CD4-positive, alpha-beta memory T cell (primary cell): Measurements from ENCODE around the gene PDZD11. TPM values are rescaled to one million over a fixed set of nuclear protein-coding genes. Genes with fewer than 3 reads are reported as not detected.
"Not testable (repeated sequence)": the region's sequence is repeated elsewhere in the genome, so short reads cannot be mapped to it uniquely, and the experiment has no call there.

ENCODE experiments used
- CTCF ChIA-PET: fragments of 350-600 bp; sonication (Branson Sonifier 250); formaldehyde crosslinking; loops from one replicate; lab custom pipeline; 2021; ENCODE audit warnings: inconsistent platforms; ENCODE audit not compliant: partially characterized antibody; lab: Charles Lee
- POLR2A ChIA-PET: fragments of 350-600 bp; sonication (Branson Sonifier 250); formaldehyde crosslinking; loops from one replicate; lab custom pipeline; 2021; ENCODE audit not compliant: partially characterized antibody; lab: Charles Lee
- DNase-seq, 5 donors: peaks; one replicate each; pipeline versions ENCODE4 v3.0.0 to v3.0.0-alpha.2; 2020 to 2022; ENCODE audit warnings: mixed read lengths in 1 of 5
- H3K27ac ChIP-seq: one replicate; pipeline ENCODE4 v1.7.0; 2013; ENCODE audit warnings: low read depth, low read length
- H3K27me3 ChIP-seq: 2 replicates; pipeline ENCODE4 v1.7.0; 2013; ENCODE audit warnings: mild to moderate bottlenecking, low read length, moderate library complexity; ENCODE audit not compliant: insufficient read depth
- H3K36me3 ChIP-seq: 2 replicates; pipeline ENCODE4 v1.7.0; 2013; ENCODE audit warnings: mild to moderate bottlenecking, low read length, moderate library complexity; ENCODE audit not compliant: insufficient read depth
- H3K4me1 ChIP-seq: 2 replicates; pipeline ENCODE4 v1.7.0; 2013; ENCODE audit warnings: mild to moderate bottlenecking, low read length, moderate library complexity; ENCODE audit not compliant: insufficient read depth
- H3K4me3 ChIP-seq, 2 donors: one replicate each; pipeline ENCODE4 v1.7.0; 2013; ENCODE audit warnings: low read length in 2 of 2, mild to moderate bottlenecking in 1 of 2
- H3K9me3 ChIP-seq, 2 donors: one replicate each; pipeline ENCODE4 v1.7.0; 2013; ENCODE audit warnings: low read length in 2 of 2, control low read depth in 1 of 2; ENCODE audit not compliant: control insufficient read depth in 1 of 2
- H3K27ac Mint-ChIP-seq, 7 donors: one replicate each; pipeline ENCODE4 v1.8.0; 2020 to 2021; ENCODE audit warnings: mixed read lengths in 7 of 7, mild to moderate bottlenecking in 6 of 7, inconsistent platforms in 3 of 7, moderate library complexity in 3 of 7
- H3K27me3 Mint-ChIP-seq, 2 donors: one replicate each; pipeline ENCODE4 v1.8.0; 2020 to 2021; ENCODE audit warnings: mixed read lengths in 2 of 2
- H3K36me3 Mint-ChIP-seq, 2 donors: one replicate each; pipeline ENCODE4 v1.8.0; 2020 to 2021; ENCODE audit warnings: mixed read lengths in 2 of 2, inconsistent platforms in 1 of 2, mild to moderate bottlenecking in 1 of 2
- H3K4me1 Mint-ChIP-seq, 4 donors: one replicate each; pipeline ENCODE4 v1.8.0; 2020 to 2021; ENCODE audit warnings: mixed read lengths in 4 of 4, mild to moderate bottlenecking in 1 of 4
- H3K4me3 Mint-ChIP-seq, 8 donors: one replicate each; pipeline ENCODE4 v1.8.0; 2020 to 2021; ENCODE audit warnings: mixed read lengths in 8 of 8, mild to moderate bottlenecking in 7 of 8, moderate library complexity in 6 of 8, inconsistent platforms in 3 of 8
- H3K9me3 Mint-ChIP-seq, 8 donors: one replicate each; pipeline ENCODE4 v1.8.0; 2020 to 2021; ENCODE audit warnings: mixed read lengths in 8 of 8, mild to moderate bottlenecking in 5 of 8, inconsistent platforms in 3 of 8, moderate library complexity in 1 of 8
- intact Hi-C: fragments of 100-400 bp; cut with micrococcal nuclease; formaldehyde crosslinking; loops from one replicate; pipeline ENCODE4 v1.15.1; 2023
- polyA plus RNA-seq, 2 donors: library from polyadenylated mRNA; unstranded; fragments of 300-500 nt; fragmentation: Illumina TruSeq; gene quantifications; one replicate each; pipeline ENCODE4 v1.2.3, GENCODE V29; 2021
- total RNA-seq, 2 experiments: library from RNA; stranded (reverse); gene quantifications; one replicate each; pipeline ENCODE4 v1.2.3, GENCODE V29; 2021

Gene PDZD11
- total and polyA plus RNA-seq, 4 experiments from 2014 or later: 12.7 to 52.3 (median 25.9) TPM

DNA sequence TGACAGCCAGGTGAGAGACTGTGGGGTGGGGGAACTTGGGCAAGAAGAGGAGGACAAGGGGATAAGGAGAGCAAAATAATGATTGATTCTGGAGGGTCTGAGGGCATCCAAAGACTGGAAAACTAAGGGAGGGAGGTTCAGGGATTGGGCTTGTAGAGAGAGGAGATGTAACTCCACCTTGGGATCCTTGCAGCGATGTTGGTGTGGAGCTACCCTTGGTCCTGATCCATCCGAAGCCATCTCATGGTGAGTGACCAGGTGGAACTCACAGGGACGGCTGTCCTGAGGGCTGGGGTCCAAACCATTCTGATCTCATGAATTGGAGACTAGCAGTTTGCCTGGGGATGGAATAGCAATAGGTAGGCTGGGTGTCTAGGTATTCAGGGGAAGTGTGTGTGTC lies 9.2 kb downstream of the PDZD11 start:
- Histone ChIP-seq H3K4me3 (no peak overlapping the region), H3K27ac (no peak overlapping the region), H3K36me3 (no peaks in the 10 kb centered on the region), H3K9me3 (no peaks in the 10 kb centered on the region), H3K27me3 (no peaks in the 10 kb centered on the region), H3K4me1 (no peaks in the 10 kb centered on the region)
- H3K36me3 Mint-ChIP-seq: peaks cover 13 to 18% of the 10 kb centered on the region in 2 donors
- peaks cover 0 to 1% (median 0%) of the 10 kb centered on the region in 8 donors for H3K9me3 Mint-ChIP-seq
- ChIA-PET CTCF (no interaction called here), POLR2A (no interaction called here)
- no peaks in the 10 kb centered on the region for H3K27me3 Mint-ChIP-seq
- no peaks in the 10 kb centered on the region for H3K4me1 Mint-ChIP-seq
- no peak overlapping the region for H3K4me3 Mint-ChIP-seq
- no peak overlapping the region for H3K27ac Mint-ChIP-seq
- intact Hi-C loops: no loop called here
- no peak for DNase-seq

DNA sequence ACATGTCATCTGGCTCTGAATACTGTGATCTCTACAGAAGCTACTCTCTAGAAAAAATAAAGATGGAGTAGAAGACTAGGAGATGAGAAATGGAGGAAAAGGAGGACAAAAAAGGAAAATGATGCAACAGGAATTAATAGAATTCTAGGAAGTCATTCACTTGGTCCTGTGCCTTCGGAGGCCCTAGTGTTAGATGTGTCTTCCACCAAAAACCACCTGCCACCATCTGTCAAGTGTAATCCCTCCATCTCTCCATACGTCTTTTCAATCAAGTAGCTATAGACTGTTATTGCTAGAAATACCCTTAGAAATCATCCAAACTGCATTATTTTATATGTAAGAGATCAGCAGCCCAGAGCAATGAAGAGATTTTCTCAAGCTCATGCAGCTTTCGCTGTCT lies 10.6 kb downstream of the PDZD11 start:
- CTCF ChIA-PET: no interaction called here

GRCh38 chrX:70274029-70274428 lies 15.7 kb downstream of the PDZD11 start:
- H3K4me1 ChIP-seq, H3K27ac ChIP-seq, H3K36me3 Mint-ChIP-seq, intact Hi-C loops, H3K9me3 ChIP-seq, H3K4me3 ChIP-seq, H3K27ac Mint-ChIP-seq, H3K27me3 Mint-ChIP-seq, H3K27me3 ChIP-seq, H3K4me1 Mint-ChIP-seq, H3K4me3 Mint-ChIP-seq, H3K36me3 ChIP-seq, DNase-seq, POLR2A ChIA-PET, H3K9me3 Mint-ChIP-seq: not testable (repeated sequence)
- CTCF ChIA-PET: interaction anchor here (1.5 kb wide), 1 partner anchor 159 kb away, joined by 4 read pairs; no protein-coding TSS in a partner anchor

More for the DNA sequence above, 10.6 kb downstream of the PDZD11 start:
- POLR2A ChIA-PET: no interaction called here
- no peak for DNase-seq
- H3K27me3 ChIP-seq: no peaks in the 10 kb centered on the region
- no peaks in the 10 kb centered on the region for H3K36me3 ChIP-seq
- Mint-ChIP-seq H3K4me1 (no peaks in the 10 kb centered on the region), H3K36me3 (peaks cover 10 to 13% of the 10 kb centered on the region in 2 donors), H3K4me3 (no peak overlapping the region), H3K9me3 (no peaks in the 10 kb centered on the region), H3K27me3 (no peaks in the 10 kb centered on the region), H3K27ac (no peak overlapping the region)
- H3K9me3 ChIP-seq: no peaks in the 10 kb centered on the region
- H3K27ac ChIP-seq: no peak overlapping the region
- no peak overlapping the region for H3K4me3 ChIP-seq
- intact Hi-C loops: no loop called here
- no peaks in the 10 kb centered on the region for H3K4me1 ChIP-seq

DNA sequence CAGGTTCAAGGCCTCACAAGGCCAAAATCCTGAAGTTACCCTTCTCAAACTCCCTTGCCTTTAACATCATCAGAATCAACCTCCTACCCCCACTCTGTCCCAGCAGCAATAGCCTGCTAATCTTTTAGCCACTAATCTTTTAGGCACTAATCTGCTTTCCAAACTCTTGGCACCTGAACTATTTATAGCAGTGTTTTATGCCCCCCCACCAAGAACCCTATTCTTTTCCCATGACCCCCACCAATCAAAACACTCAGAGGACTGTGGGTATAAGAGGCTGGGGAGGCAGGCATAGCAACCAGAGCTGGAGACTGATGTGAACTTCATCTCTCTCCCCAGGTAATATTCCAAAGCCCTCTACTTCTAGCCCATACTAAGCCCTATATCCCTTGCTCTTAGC lies 21.7 kb downstream of the PDZD11 start, which contains the start of gene ARR3:
TSS of gene ARR3 (plus strand) at position 301 of the 400 bp plus-strand sequence. CDS start 1,052 bp downstream, outside the sequence.
- Mint-ChIP-seq H3K9me3 (no peaks in the 10 kb centered on the region), H3K4me3 (no peak within 1 kb of the TSS), H3K4me1 (no peaks in the 10 kb centered on the region), H3K36me3 (no peaks in the 10 kb centered on the region), H3K27ac (peak within 1 kb of the TSS in 1 of 7 donors; percentile 73), H3K27me3 (no peaks in the 10 kb centered on the region)
- intact Hi-C loops: no loop called here
- POLR2A ChIA-PET: no interaction called here
- no peak for DNase-seq
- Histone ChIP-seq H3K4me1 (no peaks in the 10 kb centered on the region), H3K36me3 (no peaks in the 10 kb centered on the region), H3K4me3 (no peak within 1 kb of the TSS), H3K27me3 (no peaks in the 10 kb centered on the region), H3K27ac (no peak within 1 kb of the TSS), H3K9me3 (no peaks in the 10 kb centered on the region)
- CTCF ChIA-PET: no interaction called here

DNA sequence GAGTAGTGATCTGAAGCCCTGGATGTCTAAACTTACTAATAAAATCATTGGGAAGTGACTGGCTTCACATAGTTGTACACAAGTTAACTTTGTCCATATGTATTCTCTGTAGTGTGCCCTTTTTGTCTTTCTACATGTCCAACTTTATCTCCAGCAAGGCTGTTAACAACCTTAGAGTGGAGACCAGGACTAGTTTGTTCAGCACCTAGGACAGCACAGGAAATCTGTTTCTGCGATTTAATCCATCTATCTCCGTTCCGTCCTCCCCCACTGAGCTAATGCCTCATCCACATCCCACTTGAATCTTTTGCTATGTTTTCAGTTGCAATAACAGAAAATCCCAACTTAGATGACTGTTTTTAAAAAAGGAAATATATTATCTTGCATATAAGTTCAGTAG lies 24.9 kb downstream of the PDZD11 start:
- Histone ChIP-seq H3K27ac (no peak overlapping the region), H3K9me3 (no peaks in the 10 kb centered on the region), H3K4me3 (no peak overlapping the region), H3K27me3 (no peaks in the 10 kb centered on the region), H3K36me3 (no peaks in the 10 kb centered on the region), H3K4me1 (no peaks in the 10 kb centered on the region)
- H3K9me3 Mint-ChIP-seq: peaks cover 0 to 2% (median 0%) of the 10 kb centered on the region in 8 donors
- POLR2A ChIA-PET: no interaction called here
- intact Hi-C loops: no loop called here
- H3K36me3 Mint-ChIP-seq: no peaks in the 10 kb centered on the region
- H3K4me3 Mint-ChIP-seq: no peak overlapping the region
- H3K27me3 Mint-ChIP-seq: no peaks in the 10 kb centered on the region
- H3K4me1 Mint-ChIP-seq: no peaks in the 10 kb centered on the region
- CTCF ChIA-PET: no interaction called here
- no peak overlapping the region for H3K27ac Mint-ChIP-seq
- DNase-seq: no peak

GRCh38 chrX:70262952-70263567 lies 26.7 kb downstream of the PDZD11 start:
- H3K27me3 Mint-ChIP-seq: no peaks in the 10 kb centered on the region
- H3K27ac Mint-ChIP-seq: no peak overlapping the region
- Histone ChIP-seq H3K9me3 (no peaks in the 10 kb centered on the region), H3K4me3 (no peak overlapping the region), H3K36me3 (no peaks in the 10 kb centered on the region), H3K27me3 (no peaks in the 10 kb centered on the region), H3K4me1 (no peaks in the 10 kb centered on the region), H3K27ac (no peak overlapping the region)
- H3K36me3 Mint-ChIP-seq: peaks cover 0 to 1% of the 10 kb centered on the region in 2 donors
- intact Hi-C loops: no loop called here
- peak in 2 of 5 donors; percentile 3 to 10 for DNase-seq
- ChIA-PET CTCF (no interaction called here), POLR2A (no interaction called here)
- H3K4me3 Mint-ChIP-seq: no peak overlapping the region
- H3K4me1 Mint-ChIP-seq: no peaks in the 10 kb centered on the region
- peaks cover 0 to 2% (median 0%) of the 10 kb centered on the region in 8 donors for H3K9me3 Mint-ChIP-seq

DNA sequence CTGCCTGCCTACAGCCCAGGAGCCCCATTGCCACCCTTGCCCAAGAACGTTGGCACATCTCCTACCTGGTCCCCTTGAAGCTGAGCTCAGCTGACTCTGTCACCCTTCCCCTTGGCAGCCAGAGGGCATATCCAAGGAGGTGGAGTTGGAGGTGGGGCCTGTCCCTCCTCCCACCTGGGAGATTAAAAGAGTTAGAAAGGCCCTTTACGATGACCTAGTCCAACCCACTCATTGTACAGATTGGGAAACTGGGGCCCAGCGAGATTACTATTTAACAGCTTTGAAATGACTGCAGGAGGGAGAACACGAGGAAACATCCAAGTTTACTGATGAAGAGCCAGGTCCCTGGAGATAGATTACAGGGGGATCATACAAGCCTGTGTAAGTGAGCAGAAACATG lies 29.6 kb downstream of the PDZD11 start, which contains the start of gene P2RY4:
TSS of gene P2RY4 (minus strand) at position 101 of the 400 bp plus-strand sequence. CDS start 580 bp downstream, outside the sequence.
- CTCF ChIA-PET: no interaction called here

More for the DNA sequence above, 29.6 kb downstream of the PDZD11 start, which contains the start of gene P2RY4:
- Mint-ChIP-seq H3K27me3 (no peaks in the 10 kb centered on the region), H3K27ac (no peak within 1 kb of the TSS), H3K4me1 (no peaks in the 10 kb centered on the region), H3K9me3 (peaks cover 0 to 2% (median 0%) of the 10 kb centered on the region in 8 donors), H3K4me3 (no peak within 1 kb of the TSS), H3K36me3 (peaks cover 0 to 1% of the 10 kb centered on the region in 2 donors)
- H3K4me1 ChIP-seq: no peaks in the 10 kb centered on the region
- no peak within 1 kb of the TSS for H3K27ac ChIP-seq
- H3K4me3 ChIP-seq: no peak within 1 kb of the TSS
- no peak for DNase-seq
- intact Hi-C loops: no loop called here
- H3K36me3 ChIP-seq: no peaks in the 10 kb centered on the region
- POLR2A ChIA-PET: no interaction called here
- no peaks in the 10 kb centered on the region for H3K9me3 ChIP-seq
- no peaks in the 10 kb centered on the region for H3K27me3 ChIP-seq
